Anterior cingulate cortex (tissue), 58 donors: ENCODE results near the gene H6PD.

Experiments used
- DNase-seq, 58 donors: peaks; one replicate each; lab custom pipeline; 2025; lab: John Stamatoyannopoulos, UW

H6PD gene

GRCh38 chr1:9239622-9240401 lies 5.2 kb downstream of the H6PD start:
- peak in 12 of 58 donors; percentile 8 to 39 (median 20) for DNase-seq

GRCh38 chr1:9240914-9241820 lies 6.6 kb downstream of the H6PD start:
- no peak for DNase-seq

- DNase-seq, result no peak
Measured at GRCh38 chr1:9241891-9242290, 7.3 kb downstream of the H6PD start.

- peak in 42 of 58 donors; percentile 9 to 83 (median 52) for DNase-seq
Measured at GRCh38 chr1:9242338-9242969, 7.9 kb downstream of the H6PD start.

GRCh38 chr1:9243066-9243739 lies 8.6 kb downstream of the H6PD start:
- DNase-seq, result no peak

GRCh38 chr1:9244501-9245229 lies 10.1 kb downstream of the H6PD start:
- no peak for DNase-seq

GRCh38 chr1:9245230-9245619 lies 10.7 kb downstream of the H6PD start:
- DNase-seq, result no peak

- DNase-seq, result no peak
Measured at GRCh38 chr1:9245661-9246060, 11.1 kb downstream of the H6PD start.

GRCh38 chr1:9246215-9246614 lies 11.6 kb downstream of the H6PD start:
- no peak for DNase-seq

- DNase-seq, result no peak
Measured at GRCh38 chr1:9246841-9247785, 12.5 kb downstream of the H6PD start.

GRCh38 chr1:9247894-9248293 lies 13.3 kb downstream of the H6PD start:
- peak in 23 of 58 donors; percentile 7 to 75 (median 34) for DNase-seq

GRCh38 chr1:9248341-9249262 lies 14.0 kb downstream of the H6PD start:
- peak in 5 of 58 donors; percentile 15 to 62 (median 21) for DNase-seq

- DNase-seq, result no peak
Measured at GRCh38 chr1:9249263-9249533, 14.6 kb downstream of the H6PD start.

- DNase-seq, result peak in 8 of 58 donors; percentile 19 to 48 (median 29)
Measured at GRCh38 chr1:9249534-9250410, 15.2 kb downstream of the H6PD start.

GRCh38 chr1:9250411-9251381 lies 16.1 kb downstream of the H6PD start:
- no peak for DNase-seq
